Thoracic aorta (tissue), 2 donors: ENCODE results near the gene GKN1. TPM values are rescaled to one million over a fixed set of nuclear protein-coding genes. Genes with fewer than 3 reads are reported as not detected.

ENCODE experiments used
- ATAC-seq: fragments of 150-250 bp; one replicate; pipeline ENCODE4 v1.8.0; 2017; ENCODE audit warnings: low read depth; ENCODE audit not compliant: insufficient number of reproducible peaks, low FRiP score
- DNase-seq: peaks from one replicate; pipeline ENCODE4 v3.0.0-alpha.2; 2020; ENCODE audit warnings: low spot score
- H3K27ac ChIP-seq, 2 donors: fragments of 200-600 bp; sonication (generic); 1 replicate in 1 of 2; 2 replicates in 1 of 2; pipeline ENCODE4 v1.5.1; 2016; ENCODE audit warnings: mild to moderate bottlenecking in 2 of 2, moderate library complexity in 2 of 2
- H3K27me3 ChIP-seq: fragments of 200-600 bp; sonication (generic); replicated peaks from 2 replicates; pipeline ENCODE4 v1.6.0; 2016; ENCODE audit warnings: mild to moderate bottlenecking; ENCODE audit not compliant: insufficient read depth
- H3K36me3 ChIP-seq: fragments of 200-600 bp; sonication (generic); one replicate; pipeline ENCODE4 v1.5.1; 2016
- H3K4me1 ChIP-seq, 2 donors: fragments of 200-600 bp; sonication (generic); 1 replicate in 1 of 2; 2 replicates in 1 of 2; pipeline versions ENCODE4 v1.5.1 to v1.6.0; 2016; ENCODE audit warnings: low read depth in 2 of 2, mild to moderate bottlenecking in 1 of 2; ENCODE audit not compliant: control insufficient read depth in 1 of 2
- H3K4me3 ChIP-seq: fragments of 200-600 bp; sonication (generic); 2 replicates; pipeline ENCODE4 v1.5.1; 2016; ENCODE audit warnings: mild to moderate bottlenecking
- H3K9me3 ChIP-seq: fragments of 200-600 bp; sonication (generic); 2 replicates; pipeline ENCODE4 v1.5.1; 2016
- CTCF ChIP-seq: fragments of 200-600 bp; sonication (generic); IDR thresholded peaks from one replicate; pipeline ENCODE4 v1.5.1; 2019; ENCODE audit warnings: antibody characterized with exemption
- total RNA-seq, 2 donors: library from RNA; depleted of rRNA; stranded (reverse); fragments of >200 nt; gene quantifications; one replicate each; pipeline versions ENCODE4 v1.1.0 to v1.2.3, GENCODE V29; 2016

Gene GKN1
- total RNA-seq, 2 donors from 2014 or later = 20.7 TPM; not detected in 1

- H3K4me1 ChIP-seq = peaks cover 0 to 19% of the 10 kb centered on the region in 2 donors
- TF ChIP-seq CTCF = no peak
- no peak overlapping the region for H3K27ac ChIP-seq
- no peaks in the 10 kb centered on the region for H3K27me3 ChIP-seq
- H3K36me3 ChIP-seq = no peaks in the 10 kb centered on the region
- H3K9me3 ChIP-seq = no peaks in the 10 kb centered on the region
- no peak overlapping the region for H3K4me3 ChIP-seq
- ATAC-seq (no peak), DNase-seq (no peak)
Observed at GRCh38 chr2:68937346-68938055, 36.9 kb upstream of the GKN1 start.

GRCh38 chr2:68938938-68939337 is 35.5 kb upstream of the GKN1 start:
- no peak for ATAC-seq
- no peak for TF ChIP-seq CTCF
- H3K9me3 ChIP-seq = no peaks in the 10 kb centered on the region
- peaks cover 0 to 19% of the 10 kb centered on the region in 2 donors for H3K4me1 ChIP-seq
- H3K36me3 ChIP-seq = no peaks in the 10 kb centered on the region
- no peaks in the 10 kb centered on the region for H3K27me3 ChIP-seq
- no peak for DNase-seq
- no peak overlapping the region for H3K4me3 ChIP-seq
- no peak overlapping the region for H3K27ac ChIP-seq

- Histone ChIP-seq H3K4me1 (peaks cover 0 to 19% of the 10 kb centered on the region in 2 donors), H3K36me3 (no peaks in the 10 kb centered on the region), H3K4me3 (no peak overlapping the region), H3K27ac (no peak overlapping the region), H3K9me3 (no peaks in the 10 kb centered on the region), H3K27me3 (no peaks in the 10 kb centered on the region)
- ATAC-seq = no peak
- no peak for TF ChIP-seq CTCF
- no peak for DNase-seq
Observed at GRCh38 chr2:68939962-68940361, 34.5 kb upstream of the GKN1 start.

GRCh38 chr2:68940369-68940768 is 34.1 kb upstream of the GKN1 start:
- Histone ChIP-seq H3K4me1 (peaks cover 0 to 19% of the 10 kb centered on the region in 2 donors), H3K27me3 (no peaks in the 10 kb centered on the region), H3K27ac (no peak overlapping the region), H3K4me3 (no peak overlapping the region), H3K36me3 (no peaks in the 10 kb centered on the region), H3K9me3 (no peaks in the 10 kb centered on the region)
- ATAC-seq (no peak), DNase-seq (no peak)
- TF ChIP-seq CTCF = no peak

GRCh38 chr2:68942827-68943226 is 31.6 kb upstream of the GKN1 start:
- no peaks in the 10 kb centered on the region for H3K9me3 ChIP-seq
- no peaks in the 10 kb centered on the region for H3K27me3 ChIP-seq
- ATAC-seq (no peak), DNase-seq (no peak)
- no peaks in the 10 kb centered on the region for H3K4me1 ChIP-seq
- TF ChIP-seq CTCF = no peak
- no peak overlapping the region for H3K27ac ChIP-seq
- H3K4me3 ChIP-seq = no peak overlapping the region
- no peaks in the 10 kb centered on the region for H3K36me3 ChIP-seq
